GM18870 (cell line): ENCODE measurements around the gene NEMP2.

Source experiments
- ATAC-seq: cut with Tn5 transposase; IDR thresholded peaks from one replicate; pipeline ENCODE4 v1.9.1; 2021; ENCODE audit warnings: moderate library complexity; ENCODE audit not compliant: unreplicated experiment

The NEMP2 gene

DNA sequence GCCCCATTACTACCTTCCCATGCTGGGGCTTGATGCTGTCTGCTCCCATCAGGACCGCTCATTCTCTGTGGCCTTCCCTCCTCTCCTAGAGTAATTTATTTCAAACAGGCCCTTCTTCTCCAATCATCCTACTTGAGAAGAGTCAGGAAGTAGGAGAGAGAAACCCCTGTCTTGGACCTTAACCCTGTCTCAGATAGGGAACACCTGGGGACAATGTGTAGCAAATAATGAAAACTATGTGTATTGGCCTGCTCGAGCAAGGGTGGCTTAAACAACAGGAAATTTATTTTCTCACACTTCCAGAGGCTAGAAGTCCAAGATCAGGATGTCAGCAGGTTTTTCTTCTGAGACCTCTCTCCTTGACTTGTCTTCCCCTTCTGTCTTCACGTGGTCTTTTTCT, 26.6 kb upstream of the NEMP2 start:
- ATAC-seq: no peak

GRCh38 chr2:190554357-190555006, 20.0 kb upstream of the NEMP2 start:
- no peak for ATAC-seq

- ATAC-seq: no peak
These were observed 18.7 kb upstream of the NEMP2 start for GRCh38 chr2:190553254-190553653.

DNA sequence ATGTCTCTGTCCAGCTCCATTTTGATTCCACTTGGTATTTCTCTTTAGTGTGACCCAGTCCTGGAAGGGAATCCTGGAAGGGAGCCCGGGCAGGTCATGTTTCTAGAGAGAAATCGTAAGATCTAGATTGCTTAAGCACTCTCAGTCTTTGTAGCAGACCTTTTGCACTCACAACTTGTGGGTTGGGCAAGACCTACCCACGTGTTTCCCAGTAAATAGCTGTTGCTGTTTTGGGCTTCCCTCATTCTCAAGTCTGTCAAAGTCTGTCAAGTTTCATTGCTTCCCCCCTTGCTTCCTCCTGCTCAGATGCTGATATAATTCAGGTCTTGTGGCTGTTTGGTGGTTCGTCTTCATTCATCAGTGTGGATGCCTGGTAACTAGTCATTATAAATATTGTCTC, 17.4 kb upstream of the NEMP2 start:
- no peak for ATAC-seq

DNA sequence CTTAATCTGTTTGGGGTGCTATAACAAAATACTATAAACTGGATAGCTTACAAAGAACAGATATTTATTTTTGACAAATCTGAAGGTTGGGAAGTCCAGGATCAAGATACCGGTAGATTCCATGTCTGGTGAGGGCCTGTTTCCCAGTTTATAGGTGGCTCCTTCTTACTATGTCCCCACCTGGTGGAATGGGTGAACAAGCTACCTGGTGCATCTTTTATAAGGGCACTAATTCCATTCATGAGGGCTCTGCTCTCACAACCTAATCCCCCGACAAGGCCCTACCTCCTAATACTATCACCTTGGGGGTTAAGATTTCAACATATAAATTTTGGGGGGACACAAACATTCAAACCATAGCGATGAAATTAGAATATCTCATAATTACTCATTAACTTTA, 15.6 kb upstream of the NEMP2 start:
- ATAC-seq: no peak

GRCh38 chr2:190547886-190548285, 13.4 kb upstream of the NEMP2 start:
- ATAC-seq: no peak

- ATAC-seq: no peak
These were observed 12.2 kb upstream of the NEMP2 start for GRCh38 chr2:190546734-190547133.

- no peak for ATAC-seq
These were observed 11.2 kb upstream of the NEMP2 start for GRCh38 chr2:190545555-190546385.

DNA sequence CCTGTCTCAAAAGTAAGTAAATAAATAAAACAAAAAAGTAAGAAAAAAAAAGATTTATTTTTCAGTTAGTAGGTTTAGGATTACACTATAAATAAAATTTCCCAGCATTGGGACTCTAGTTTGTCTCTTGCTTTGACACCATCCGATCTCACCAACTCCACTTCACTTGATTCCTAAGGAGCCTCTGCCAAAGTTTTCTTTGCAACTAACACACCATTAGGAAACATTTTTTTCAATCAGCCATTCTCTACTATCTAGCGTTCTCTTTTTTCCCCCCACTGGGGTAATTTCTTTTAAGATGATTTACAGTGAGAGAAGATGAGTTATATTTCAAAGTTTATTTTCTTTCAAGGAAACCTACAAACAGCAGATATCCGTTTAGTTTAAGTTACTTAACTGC, 10.6 kb upstream of the NEMP2 start:
- no peak for ATAC-seq

DNA sequence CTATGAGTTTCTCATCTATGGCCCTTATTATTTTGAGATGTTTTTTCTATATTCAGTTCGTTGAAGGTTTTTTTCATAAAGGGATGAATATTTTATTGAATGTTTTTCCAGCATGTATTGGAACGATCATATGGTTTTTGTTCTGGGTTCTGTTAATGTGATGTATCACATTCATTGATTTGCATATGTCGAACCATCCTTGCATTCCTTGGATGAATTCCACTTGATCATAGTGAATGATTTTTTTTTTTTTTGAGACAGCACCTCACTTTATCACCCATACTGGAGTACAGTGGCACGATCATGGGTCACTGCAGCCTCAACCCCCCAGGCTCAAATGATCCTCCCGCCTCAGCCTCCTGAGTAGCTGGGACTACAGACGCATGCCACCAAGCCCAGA, 5.5 kb upstream of the NEMP2 start:
- ATAC-seq: no peak

DNA sequence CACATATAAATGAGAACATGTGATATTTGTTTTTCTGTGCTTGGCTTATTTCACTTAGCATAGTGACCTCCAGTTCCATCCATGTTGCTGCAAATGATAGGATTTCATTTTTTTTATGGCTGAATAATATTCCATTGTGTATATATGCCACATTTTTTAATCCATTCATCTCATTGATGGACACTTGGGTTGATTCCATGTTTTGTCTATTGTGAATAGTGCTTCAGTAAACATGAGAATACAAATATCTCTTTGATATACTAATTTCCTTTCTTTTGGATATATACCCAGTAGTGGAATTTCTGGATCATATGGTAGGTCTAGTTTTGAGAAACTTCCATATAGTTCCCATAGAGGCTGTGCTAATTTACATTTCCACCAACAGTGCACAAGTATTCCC, 3.7 kb upstream of the NEMP2 start:
- ATAC-seq: no peak

- no peak for ATAC-seq
These were observed 3.2 kb upstream of the NEMP2 start for GRCh38 chr2:190537765-190538164.

DNA sequence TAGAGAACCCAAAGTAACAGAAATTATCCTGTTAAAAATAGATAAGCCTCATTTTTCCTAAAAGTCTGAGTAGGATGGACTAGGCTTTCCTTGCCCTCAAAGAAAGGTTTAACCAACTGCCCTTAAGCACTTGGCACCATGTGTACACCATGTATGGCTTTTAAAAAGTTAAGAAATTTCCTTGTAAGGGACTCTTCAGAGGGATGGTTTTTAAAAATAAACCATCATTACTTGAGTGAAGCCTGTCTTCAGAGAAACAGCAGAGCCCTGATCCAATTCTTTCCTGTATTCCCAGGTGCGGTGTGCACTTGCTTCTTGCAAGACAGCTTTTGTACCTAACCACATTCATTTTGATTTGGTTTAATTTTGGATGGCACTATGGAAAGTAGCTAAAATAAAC, 1.1 kb upstream of the NEMP2 start:
- no peak for ATAC-seq

DNA sequence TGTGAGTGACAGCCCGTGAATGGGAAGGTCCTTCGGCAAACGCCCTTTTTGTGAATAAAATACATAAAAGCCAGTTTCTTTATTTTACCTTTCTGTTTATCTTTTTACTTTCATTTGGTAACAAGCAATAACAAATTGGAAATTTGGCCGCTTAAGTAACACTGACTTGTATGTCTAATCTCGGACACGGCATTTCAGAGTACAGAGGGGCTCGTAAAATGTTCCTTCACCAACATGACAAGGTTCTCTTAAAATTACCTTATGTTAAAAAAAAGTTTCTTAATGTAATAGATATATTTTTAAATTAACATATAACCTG, 558 bp upstream of the NEMP2 start:
- no peak for ATAC-seq

DNA sequence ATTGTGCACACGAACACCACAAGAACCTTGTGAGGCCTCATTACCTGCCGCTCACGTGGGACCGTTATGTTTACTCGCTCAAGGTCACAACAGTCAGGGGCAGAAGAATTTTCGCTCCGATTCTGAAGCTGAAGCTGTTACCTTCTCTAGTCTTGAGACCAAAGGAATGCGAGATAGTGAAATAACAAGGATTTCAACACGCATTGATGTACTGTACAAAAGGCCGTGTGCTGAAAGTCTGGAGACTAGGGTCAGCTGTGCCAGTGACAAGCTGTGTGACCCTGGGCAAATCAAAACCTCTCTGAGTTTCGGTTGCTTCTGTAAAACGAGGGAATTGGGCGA, 583 bp downstream of the NEMP2 start:
- peak; percentile 9 for ATAC-seq

GRCh38 chr2:190533175-190533967, 1.2 kb downstream of the NEMP2 start:
- no peak for ATAC-seq

DNA sequence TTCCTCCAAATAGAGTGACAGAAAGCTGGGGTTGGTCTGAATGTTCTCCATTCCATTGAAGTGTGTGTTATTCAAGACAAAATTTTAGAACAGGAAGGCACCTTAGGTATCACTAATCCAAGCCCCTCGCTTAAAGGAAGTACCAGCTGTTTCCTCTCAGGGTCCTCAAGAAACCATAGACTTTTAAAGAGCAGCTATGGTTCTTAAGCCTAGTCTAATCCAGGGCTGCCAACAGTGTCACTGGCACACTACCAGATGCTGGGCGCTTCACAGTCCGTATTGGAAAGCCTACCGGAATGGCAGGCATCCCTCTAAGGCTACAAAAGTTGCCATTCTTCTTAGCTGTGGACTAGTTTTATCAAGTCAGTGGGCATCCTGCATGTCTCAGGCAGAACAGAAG, 1.9 kb downstream of the NEMP2 start:
- ATAC-seq: no peak

DNA sequence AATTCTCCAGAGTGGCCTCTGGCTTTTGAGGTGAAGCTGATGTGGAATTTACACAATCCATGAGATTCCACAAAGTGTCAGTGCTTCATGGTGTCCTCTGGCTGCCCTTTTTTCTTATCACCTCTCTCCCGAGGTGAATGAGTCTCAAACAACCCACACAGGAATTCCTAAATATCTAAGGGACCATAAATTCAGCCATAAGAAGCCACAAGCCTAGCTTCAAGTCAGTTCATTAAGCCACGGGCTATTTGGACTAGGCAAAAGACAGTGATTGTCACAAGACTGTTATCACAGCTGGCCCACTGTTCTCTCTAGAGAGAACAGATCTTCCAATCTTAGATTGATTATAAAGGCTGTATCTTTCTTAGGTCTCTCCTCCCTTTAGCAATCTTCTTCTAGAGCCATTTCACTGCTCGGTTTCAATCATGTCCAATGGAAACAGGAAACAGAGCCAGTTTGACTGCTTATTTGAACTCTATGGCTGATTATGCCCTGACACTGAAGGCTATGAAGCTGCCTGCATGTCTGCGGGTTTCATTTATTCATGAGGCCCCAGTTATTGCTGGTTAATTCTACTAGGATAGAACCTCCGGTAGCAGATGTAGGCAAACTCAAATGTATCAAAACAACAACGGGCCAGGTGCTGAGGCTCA, 4.1 kb downstream of the NEMP2 start:
- no peak for ATAC-seq

DNA sequence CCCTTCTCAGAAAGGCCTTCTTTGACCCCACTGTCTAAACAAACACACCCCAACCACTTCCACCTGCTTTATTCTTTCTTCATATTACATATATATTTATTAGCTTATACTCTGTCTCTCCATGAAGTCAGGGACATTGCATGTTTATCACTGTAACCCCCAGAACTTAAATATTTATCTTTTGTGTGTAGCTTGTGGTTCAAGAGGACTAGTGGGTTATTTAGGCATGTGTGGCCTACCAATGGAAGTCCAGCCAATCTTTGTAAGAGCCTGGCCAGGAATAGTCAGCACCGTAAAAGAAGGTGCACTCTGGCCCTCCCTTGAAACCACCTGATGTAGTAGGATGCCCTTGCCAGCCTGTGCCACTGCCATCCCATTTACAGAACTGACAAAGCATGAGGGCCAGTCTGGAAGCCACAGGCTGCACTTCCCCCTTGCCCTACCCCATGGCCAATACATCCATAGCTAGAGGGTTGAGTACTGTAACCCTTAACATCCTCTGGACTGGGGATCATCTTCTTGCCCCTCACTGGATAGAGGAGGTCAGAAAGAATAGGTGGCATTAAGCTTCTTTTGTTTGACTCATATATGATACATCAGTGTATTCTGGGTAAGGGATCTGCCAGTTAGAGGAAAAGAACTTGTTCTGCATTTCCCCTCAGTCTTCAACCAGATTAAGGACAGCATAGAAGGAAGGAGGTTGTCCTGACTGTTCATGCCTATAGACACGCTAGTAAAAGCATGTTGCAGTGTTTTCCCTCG, 4.9 kb downstream of the NEMP2 start:
- ATAC-seq: no peak

- ATAC-seq: no peak
These were observed 6.0 kb downstream of the NEMP2 start for GRCh38 chr2:190528521-190529001.

DNA sequence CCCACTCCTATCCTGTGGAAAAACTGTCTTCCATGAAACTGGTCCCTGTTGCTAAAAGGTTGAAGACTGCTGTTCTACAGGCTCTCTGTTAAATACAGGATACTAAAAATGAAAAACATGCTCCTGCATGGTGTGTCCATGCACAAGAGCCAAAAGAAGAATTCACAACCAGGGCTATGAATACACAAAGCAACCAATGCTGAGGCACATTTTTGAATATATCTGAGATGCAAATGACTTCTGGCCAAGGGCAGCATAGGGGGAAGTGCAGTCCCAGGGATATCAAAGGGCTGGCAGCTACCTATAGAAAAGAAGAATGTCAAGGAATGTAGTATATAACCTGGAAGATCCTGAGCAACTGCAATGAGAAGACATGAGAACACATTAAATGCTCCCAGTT, 6.6 kb downstream of the NEMP2 start:
- ATAC-seq: no peak
